ENCODE measurements around the gene SLCO1A2.
A peak's percentile ranks its signal among the peaks of the same experiment; 100 is the strongest.

The SLCO1A2 gene

GRCh38 chr12:21354641-21355040, 19.9 kb upstream of the SLCO1A2 start:
- Histone ChIP-seq H2AFZ (ENCODE audit: low read depth, low read length) (no peak overlapping the region), H3K27ac (ENCODE audit: low read length) (no peak overlapping the region), H3K9ac (ENCODE audit: low read length) (no peak overlapping the region), H3K4me2 (ENCODE audit: low read length) (no peak overlapping the region), H4K20me1 (ENCODE audit: insufficient read depth, low read length) (no peaks in the 10 kb centered on the region), H3K9me3 (ENCODE audit: insufficient read depth, low read length) (no peaks in the 10 kb centered on the region), H3K79me2 (ENCODE audit: low read length) (no peaks in the 10 kb centered on the region), H3K36me3 (replicated peaks; ENCODE audit: low read depth, low read length) (no peaks in the 10 kb centered on the region), H3K4me1 (ENCODE audit: low read length) (no peaks in the 10 kb centered on the region), H3K27me3 (ENCODE audit: low read depth, low read length) (no peaks in the 10 kb centered on the region), H3K4me3 (ENCODE audit: low read length) (no peak overlapping the region)
- TF ChIP-seq EZH2phosphoT487 (IDR thresholded peaks at IDR 0.05; ENCODE audit: low read depth) (no peak), CTCF (IDR thresholded peaks at IDR 0.05; ENCODE audit: low read depth, low read length) (no peak)

- TF ChIP-seq CTCF (IDR thresholded peaks at IDR 0.05; ENCODE audit: low read depth, low read length) (no peak), EZH2phosphoT487 (IDR thresholded peaks at IDR 0.05; ENCODE audit: low read depth) (no peak)
- Histone ChIP-seq H3K4me1 (ENCODE audit: low read length) (no peaks in the 10 kb centered on the region), H3K27ac (ENCODE audit: low read length) (no peak overlapping the region), H4K20me1 (ENCODE audit: insufficient read depth, low read length) (no peaks in the 10 kb centered on the region), H3K4me3 (ENCODE audit: low read length) (no peak overlapping the region), H3K79me2 (ENCODE audit: low read length) (no peaks in the 10 kb centered on the region), H3K36me3 (replicated peaks; ENCODE audit: low read depth, low read length) (no peaks in the 10 kb centered on the region), H3K4me2 (ENCODE audit: low read length) (no peak overlapping the region), H3K9ac (ENCODE audit: low read length) (no peak overlapping the region), H2AFZ (ENCODE audit: low read depth, low read length) (0 out of 2 replicates have a peak overlapping the region, but pooled peaks have one; percentile 20), H3K9me3 (ENCODE audit: insufficient read depth, low read length) (no peaks in the 10 kb centered on the region), H3K27me3 (ENCODE audit: low read depth, low read length) (no peaks in the 10 kb centered on the region)
Measured at GRCh38 chr12:21353948-21354347, 19.2 kb upstream of the SLCO1A2 start.

GRCh38 chr12:21353487-21353886, 18.8 kb upstream of the SLCO1A2 start:
- no peak overlapping the region for H2AFZ ChIP-seq (ENCODE audit: low read depth, low read length)
- no peaks in the 10 kb centered on the region for H3K4me1 ChIP-seq (ENCODE audit: low read length)
- H3K27me3 ChIP-seq (ENCODE audit: low read depth, low read length) = no peaks in the 10 kb centered on the region

GRCh38 chr12:21350975-21351374, 16.3 kb upstream of the SLCO1A2 start:
- TF ChIP-seq EZH2phosphoT487 (IDR thresholded peaks at IDR 0.05; ENCODE audit: low read depth) = no peak
- no peak for TF ChIP-seq CTCF (IDR thresholded peaks at IDR 0.05; ENCODE audit: low read depth, low read length)
- no peak overlapping the region for H3K9ac ChIP-seq (ENCODE audit: low read length)
- H3K36me3 ChIP-seq (replicated peaks; ENCODE audit: low read depth, low read length) = no peaks in the 10 kb centered on the region
- no peaks in the 10 kb centered on the region for H4K20me1 ChIP-seq (ENCODE audit: insufficient read depth, low read length)
- H3K9me3 ChIP-seq (ENCODE audit: insufficient read depth, low read length) = no peaks in the 10 kb centered on the region
- no peaks in the 10 kb centered on the region for H3K27me3 ChIP-seq (ENCODE audit: low read depth, low read length)
- no peak overlapping the region for H3K27ac ChIP-seq (ENCODE audit: low read length)
- no peaks in the 10 kb centered on the region for H3K4me1 ChIP-seq (ENCODE audit: low read length)
- H2AFZ ChIP-seq (ENCODE audit: low read depth, low read length) = no peak overlapping the region
- H3K4me2 ChIP-seq (ENCODE audit: low read length) = no peak overlapping the region
- H3K79me2 ChIP-seq (ENCODE audit: low read length) = no peaks in the 10 kb centered on the region
- H3K4me3 ChIP-seq (ENCODE audit: low read length) = no peak overlapping the region

More at GRCh38 chr12:21353487-21353886, 18.8 kb upstream of the SLCO1A2 start:
- TF ChIP-seq CTCF (IDR thresholded peaks at IDR 0.05; ENCODE audit: low read depth, low read length) (no peak), EZH2phosphoT487 (IDR thresholded peaks at IDR 0.05; ENCODE audit: low read depth) (no peak)
- H3K4me3 ChIP-seq (ENCODE audit: low read length) = no peak overlapping the region
- H3K9me3 ChIP-seq (ENCODE audit: insufficient read depth, low read length) = no peaks in the 10 kb centered on the region
- H3K79me2 ChIP-seq (ENCODE audit: low read length) = no peaks in the 10 kb centered on the region
- H3K4me2 ChIP-seq (ENCODE audit: low read length) = no peak overlapping the region
- H3K27ac ChIP-seq (ENCODE audit: low read length) = no peak overlapping the region
- H3K9ac ChIP-seq (ENCODE audit: low read length) = no peak overlapping the region
- H4K20me1 ChIP-seq (ENCODE audit: insufficient read depth, low read length) = no peaks in the 10 kb centered on the region
- H3K36me3 ChIP-seq (replicated peaks; ENCODE audit: low read depth, low read length) = no peaks in the 10 kb centered on the region
